Gastroesophageal sphincter (tissue), 3 donors: ENCODE measurements around the gene KDM1A.

ENCODE experiments used
- POLR2A ChIP-seq, 2 donors: fragments of 450-650 bp; IDR thresholded peaks; one replicate each; pipeline ENCODE4 v1.6.1; 2017; ENCODE audit warnings: antibody characterized with exemption in 2 of 2, mild to moderate bottlenecking in 2 of 2, moderate library complexity in 1 of 2
- POLR2AphosphoS5 ChIP-seq: sonication (generic); formaldehyde crosslinking; IDR thresholded peaks from one replicate; pipeline ENCODE4 v1.6.1; 2017; ENCODE audit warnings: antibody characterized with exemption
- TF ChIP-seq, protein P1 (sequence below), 4 experiments: fragments of 200-600 bp in 2 of 4; fragments of 450-650 bp in 2 of 4; sonication (generic) in 1 of 4; IDR thresholded peaks; one replicate each; pipeline ENCODE4 v1.5.1; 2017 to 2019; ENCODE audit warnings: antibody characterized with exemption in 4 of 4, mild to moderate bottlenecking in 2 of 4, moderate library complexity in 2 of 4

DNA sequence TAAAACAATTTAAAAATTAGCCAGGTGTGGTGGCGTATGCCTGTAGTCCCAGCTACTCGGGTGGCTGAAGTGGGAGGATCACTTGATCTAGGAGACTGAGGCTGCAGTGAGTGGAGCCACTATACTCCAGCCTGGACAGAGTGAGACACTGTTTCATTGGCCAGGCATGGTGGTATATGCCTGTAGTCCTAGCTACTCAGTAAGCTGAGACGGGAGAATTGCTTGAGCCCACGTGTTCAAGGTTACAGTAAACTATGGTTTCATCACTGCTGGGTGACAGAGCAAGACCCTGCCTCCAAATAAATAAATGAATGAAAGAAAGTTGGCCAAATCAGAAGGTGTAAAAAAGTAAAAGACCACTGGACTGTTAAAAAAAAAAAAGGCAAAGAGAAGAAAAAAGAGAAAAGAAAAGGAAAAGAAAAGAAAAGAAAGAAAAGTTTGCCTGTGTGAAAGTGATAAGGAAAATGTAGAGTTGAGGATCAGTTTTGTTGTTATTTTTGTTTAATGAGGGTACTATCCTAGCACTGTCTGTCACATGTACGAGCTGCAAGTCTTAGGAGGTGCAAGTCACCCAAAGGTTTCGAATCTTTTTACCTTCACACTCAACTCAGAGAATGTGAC lies 97.1 kb downstream of the KDM1A start:
- TF ChIP-seq, protein P1, sequence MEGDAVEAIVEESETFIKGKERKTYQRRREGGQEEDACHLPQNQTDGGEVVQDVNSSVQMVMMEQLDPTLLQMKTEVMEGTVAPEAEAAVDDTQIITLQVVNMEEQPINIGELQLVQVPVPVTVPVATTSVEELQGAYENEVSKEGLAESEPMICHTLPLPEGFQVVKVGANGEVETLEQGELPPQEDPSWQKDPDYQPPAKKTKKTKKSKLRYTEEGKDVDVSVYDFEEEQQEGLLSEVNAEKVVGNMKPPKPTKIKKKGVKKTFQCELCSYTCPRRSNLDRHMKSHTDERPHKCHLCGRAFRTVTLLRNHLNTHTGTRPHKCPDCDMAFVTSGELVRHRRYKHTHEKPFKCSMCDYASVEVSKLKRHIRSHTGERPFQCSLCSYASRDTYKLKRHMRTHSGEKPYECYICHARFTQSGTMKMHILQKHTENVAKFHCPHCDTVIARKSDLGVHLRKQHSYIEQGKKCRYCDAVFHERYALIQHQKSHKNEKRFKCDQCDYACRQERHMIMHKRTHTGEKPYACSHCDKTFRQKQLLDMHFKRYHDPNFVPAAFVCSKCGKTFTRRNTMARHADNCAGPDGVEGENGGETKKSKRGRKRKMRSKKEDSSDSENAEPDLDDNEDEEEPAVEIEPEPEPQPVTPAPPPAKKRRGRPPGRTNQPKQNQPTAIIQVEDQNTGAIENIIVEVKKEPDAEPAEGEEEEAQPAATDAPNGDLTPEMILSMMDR (IDR thresholded peaks at IDR 0.05) = no peak
- no peak for TF ChIP-seq POLR2AphosphoS5
- TF ChIP-seq POLR2A (IDR thresholded peaks at IDR 0.05) = no peak
